HepG2 (cell line): ENCODE results near the gene ABCC3. TPM values are rescaled to one million over a fixed set of nuclear protein-coding genes. Genes with fewer than 3 reads are reported as not detected.
A peak's percentile ranks its signal among the peaks of the same experiment; 100 is the strongest.

Experiments used
- ELF4 ChIP-seq: sonication (generic); formaldehyde crosslinking; IDR thresholded peaks from 2 replicates; pipeline ENCODE4 v1.5.0; 2020; ENCODE audit warnings: missing genetic modification reagents, mild to moderate bottlenecking, moderate library complexity, borderline replicate concordance
- EP300 ChIP-seq, 3 experiments: sonication (generic) in 1 of 3; formaldehyde crosslinking in 1 of 3; IDR thresholded peaks; 2 replicates each; pipeline versions ENCODE4 v1.5.1 to v1.6.1; 2011 to 2020; ENCODE audit warnings: low read depth in 2 of 3, low read length in 2 of 3, borderline replicate concordance in 1 of 3, improper control_type of control experiment in 1 of 3, mild to moderate bottlenecking in 1 of 3, missing genetic modification reagents in 1 of 3, moderate library complexity in 1 of 3
- FOSL2 ChIP-seq: sonication (generic); formaldehyde crosslinking; IDR thresholded peaks from 2 replicates; pipeline ENCODE4 v1.4.0; 2020; ENCODE audit warnings: missing genetic modification reagents
- PLRG1 ChIP-seq: fragments of 450-650 bp; conservative IDR thresholded peaks from 2 replicates; pipeline ENCODE4 v1.6.1; 2016
- POLR2G ChIP-seq: fragments of 200-400 bp; formaldehyde crosslinking; IDR thresholded peaks from 2 replicates; pipeline ENCODE4 v1.6.1; 2018; ENCODE audit warnings: mild to moderate bottlenecking, low read depth, low read length, moderate library complexity
- PRDM10 ChIP-seq: sonication (generic); formaldehyde crosslinking; IDR thresholded peaks from 2 replicates; pipeline ENCODE4 v1.4.0; 2020; ENCODE audit warnings: low read depth, missing genetic modification reagents
- RBAK ChIP-seq: sonication (generic); formaldehyde crosslinking; IDR thresholded peaks from 2 replicates; pipeline ENCODE4 v1.5.1; 2020; ENCODE audit warnings: mild to moderate bottlenecking, missing genetic modification reagents
- SIN3B ChIP-seq: fragments of 150-350 bp; IDR thresholded peaks from 2 replicates; pipeline ENCODE4 v1.6.1; 2014; ENCODE audit warnings: low read length
- ZBED4 ChIP-seq: sonication (generic); formaldehyde crosslinking; IDR thresholded peaks from 2 replicates; pipeline ENCODE4 v1.4.0; 2020; ENCODE audit warnings: missing genetic modification reagents, borderline replicate concordance
- ZNF263 ChIP-seq: sonication (generic); formaldehyde crosslinking; IDR thresholded peaks from 2 replicates; pipeline ENCODE4 v1.4.0; 2020; ENCODE audit warnings: missing genetic modification reagents
- ZNF292 ChIP-seq: sonication (generic); formaldehyde crosslinking; IDR thresholded peaks from 2 replicates; pipeline ENCODE4 v1.8.1; 2022; ENCODE audit warnings: mild to moderate bottlenecking, low read depth, missing genetic modification reagents, borderline replicate concordance
- ZNF362 ChIP-seq: sonication (generic); formaldehyde crosslinking; IDR thresholded peaks from 2 replicates; pipeline ENCODE4 v1.4.0; 2020; ENCODE audit warnings: missing genetic modification reagents, mild to moderate bottlenecking, borderline replicate concordance
- ZNF446 ChIP-seq: sonication (generic); formaldehyde crosslinking; IDR thresholded peaks from 2 replicates; pipeline ENCODE4 v1.5.0; 2020; ENCODE audit warnings: mild to moderate bottlenecking, missing genetic modification reagents
- ZNF562 ChIP-seq: sonication (generic); formaldehyde crosslinking; IDR thresholded peaks from 2 replicates; pipeline ENCODE4 v1.8.0; 2022; ENCODE audit warnings: missing genetic modification reagents, borderline replicate concordance
- ZSCAN29 ChIP-seq: sonication (generic); formaldehyde crosslinking; conservative IDR thresholded peaks from 2 replicates; pipeline ENCODE4 v1.4.0; 2020; ENCODE audit warnings: mild to moderate bottlenecking, missing genetic modification reagents
- ZXDC ChIP-seq: sonication (generic); formaldehyde crosslinking; IDR thresholded peaks from 2 replicates; pipeline ENCODE4 v1.5.0; 2020; ENCODE audit warnings: mild to moderate bottlenecking, missing genetic modification reagents
- polyA plus RNA-seq, 8 experiments: library from polyadenylated mRNA; depleted of rRNA in 3 of 8; stranded (reverse) in 7 of 8; unstranded in 1 of 8; fragments of >200 nt; fragmentation: Illumina TruSeq in 4 of 8; extraction: Trizol in 4 of 8; gene quantifications; 2 replicates each; pipeline versions ENCODE4 v1.2.1 to v1.2.3, GENCODE V29; 2011 to 2016; ENCODE audit warnings: low read depth in 4 of 8, missing spikeins in 1 of 8, mixed read lengths in 1 of 8; ENCODE audit not compliant: insufficient read depth in 1 of 8
- total RNA-seq, 5 experiments: library from RNA; depleted of rRNA; stranded (reverse); fragments of >200 nt; fragmentation: Illumina TruSeq; extraction: Trizol; gene quantifications; 2 replicates each; pipeline ENCODE4 v1.2.3, GENCODE V29; 2016; ENCODE audit warnings: low read depth in 1 of 5

The ABCC3 gene
- total and polyA plus RNA-seq, 2 of the 13 experiments (the other 11 are each of a cell fraction or from before 2014, with no cell fraction given) = 25.2 to 50.7 TPM

- TF ChIP-seq PRDM10 (CRISPR knock-in tag) (no peak), POLR2G (peak; percentile 52; the same call in 1 of the 2 replicates), ZNF362 (CRISPR knock-in tag) (peak; percentile 61; the same call in 1 of the 2 replicates), ZNF263 (CRISPR knock-in tag) (no peak), ZSCAN29 (CRISPR knock-in tag) (peak; percentile 71; the same call in 1 of the 2 replicates), ZNF562 (CRISPR knock-in tag) (no peak), ZBED4 (CRISPR knock-in tag) (peak; percentile 46; the same call in 1 of the 2 replicates), SIN3B (no peak), ZNF292 (CRISPR knock-in tag) (peak; percentile 97), ZXDC (CRISPR knock-in tag) (no peak), RBAK (no peak), ZNF446 (CRISPR knock-in tag) (no peak), EP300 (IDR thresholded peaks at IDR 0.05; ENCODE audit: low read depth in 2 of 2, low read length in 2 of 2) (no peak; a peak in 1 of 4 replicates), EP300 (CRISPR knock-in tag; IDR thresholded peaks at IDR 0.05; ENCODE audit: borderline replicate concordance) (peak; percentile 46; the same call in 1 of the 2 replicates), ELF4 (CRISPR knock-in tag) (no peak), PLRG1 (no peak), FOSL2 (CRISPR knock-in tag) (peak; percentile 63; the same call in 1 of the 2 replicates)
Observed at GRCh38 chr17:50627782-50628601, 6.7 kb upstream of the ABCC3 start (continued).
